Activated naive CD8-positive, alpha-beta T cell treated with anti-CD3 and anti-CD28 coated beads for 36 hours (primary cell): ENCODE measurements around the gene TIMM23. TPM values are rescaled to one million over a fixed set of nuclear protein-coding genes. Genes with fewer than 3 reads are reported as not detected.

Experiments used
- DNase-seq: peaks from one replicate; pipeline ENCODE4 v3.0.0; 2021
- H3K27ac Mint-ChIP-seq: one replicate; pipeline ENCODE4 v1.8.0; 2022; ENCODE audit warnings: mild to moderate bottlenecking, moderate library complexity, mixed read lengths
- H3K27me3 Mint-ChIP-seq: one replicate; pipeline ENCODE4 v1.8.0; 2022; ENCODE audit warnings: mild to moderate bottlenecking, mixed read lengths
- H3K36me3 Mint-ChIP-seq: one replicate; pipeline ENCODE4 v1.8.0; 2021; ENCODE audit warnings: mild to moderate bottlenecking, mixed read lengths
- H3K4me1 Mint-ChIP-seq: one replicate; pipeline ENCODE4 v1.8.0; 2021; ENCODE audit warnings: mixed read lengths
- H3K4me3 Mint-ChIP-seq: one replicate; pipeline ENCODE4 v1.8.0; 2022; ENCODE audit warnings: mild to moderate bottlenecking, moderate library complexity, mixed read lengths
- H3K9me3 Mint-ChIP-seq: one replicate; pipeline ENCODE4 v1.8.0; 2022; ENCODE audit warnings: mixed read lengths
- total RNA-seq, 2 experiments: library from RNA; stranded (reverse); gene quantifications; one replicate each; pipeline ENCODE4 v1.2.3, GENCODE V29; 2021

The TIMM23 gene
- total RNA-seq, 2 experiments from 2014 or later = 115 to 117 TPM

DNA sequence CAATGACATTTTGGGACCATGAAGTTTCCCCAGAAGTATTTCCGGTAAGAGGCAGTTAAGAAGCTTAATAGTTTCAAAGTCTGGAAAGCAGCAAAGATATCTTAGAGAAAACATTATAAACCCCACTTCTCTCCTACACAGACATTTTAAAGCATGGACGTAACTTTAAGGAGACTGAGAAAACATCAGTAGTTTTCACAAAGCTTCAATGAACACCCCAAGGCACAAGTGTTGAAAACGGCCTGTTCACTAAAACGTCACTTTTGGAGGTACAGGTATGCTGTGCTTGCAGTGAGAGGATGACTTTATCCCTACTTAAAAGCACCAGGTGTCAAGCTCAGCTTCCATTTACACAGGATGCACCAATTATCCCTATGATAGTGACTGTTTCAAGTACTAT lies 33.1 kb downstream of the TIMM23 start:
- no peak for DNase-seq
- Mint-ChIP-seq H3K9me3 (no peaks in the 10 kb centered on the region), H3K36me3 (peaks cover 25% of the 10 kb centered on the region), H3K4me1 (no peaks in the 10 kb centered on the region), H3K27ac (no peak overlapping the region), H3K27me3 (no peaks in the 10 kb centered on the region), H3K4me3 (no peak overlapping the region)

DNA sequence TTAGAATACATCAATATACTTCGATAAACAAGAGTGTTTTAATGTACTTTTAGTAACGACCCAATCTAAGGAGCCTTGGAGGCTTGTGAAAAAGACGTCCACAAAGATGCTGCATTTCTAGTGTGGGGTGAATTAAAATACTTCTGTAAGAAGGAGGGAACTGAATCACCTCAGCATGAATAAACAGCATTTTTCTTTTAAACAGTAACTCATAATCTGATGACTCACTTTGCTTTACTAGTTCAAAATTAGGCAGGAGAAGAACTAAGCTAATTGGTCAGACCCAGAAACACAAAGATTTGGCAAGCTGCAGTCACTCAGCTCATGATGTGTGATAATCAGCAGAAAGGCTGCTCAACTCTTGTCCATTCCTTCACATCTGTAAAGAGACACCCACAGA lies 33.9 kb downstream of the TIMM23 start:
- H3K27me3 Mint-ChIP-seq = no peaks in the 10 kb centered on the region
- no peaks in the 10 kb centered on the region for H3K9me3 Mint-ChIP-seq
- no peak overlapping the region for H3K4me3 Mint-ChIP-seq
- H3K27ac Mint-ChIP-seq = no peak overlapping the region
- DNase-seq = no peak
- peaks cover 32% of the 10 kb centered on the region for H3K36me3 Mint-ChIP-seq
- no peaks in the 10 kb centered on the region for H3K4me1 Mint-ChIP-seq

DNA sequence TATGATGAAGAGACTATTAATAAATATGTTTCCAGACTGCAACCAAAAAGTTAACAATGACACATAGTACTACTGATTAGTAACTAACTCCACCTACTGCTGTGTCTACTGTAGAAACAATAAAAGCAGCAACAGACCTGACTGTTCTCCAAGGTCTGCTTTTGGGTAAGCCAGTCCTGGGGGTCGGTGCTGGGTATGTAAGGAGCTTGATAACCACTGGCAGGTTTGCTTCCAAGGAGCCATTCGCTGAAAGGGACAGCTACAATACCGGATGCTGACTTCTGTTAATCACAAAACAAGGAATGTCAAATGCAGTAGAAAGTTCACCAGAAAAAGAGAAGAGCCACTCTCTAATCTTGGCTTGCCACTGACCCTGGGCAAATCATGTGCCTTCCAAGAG lies 40.5 kb downstream of the TIMM23 start:
- Mint-ChIP-seq H3K4me3 (no peak overlapping the region), H3K9me3 (no peaks in the 10 kb centered on the region), H3K27me3 (no peaks in the 10 kb centered on the region), H3K27ac (no peak overlapping the region), H3K36me3 (peaks cover 35% of the 10 kb centered on the region), H3K4me1 (peaks cover 17% of the 10 kb centered on the region)
- no peak for DNase-seq

DNA sequence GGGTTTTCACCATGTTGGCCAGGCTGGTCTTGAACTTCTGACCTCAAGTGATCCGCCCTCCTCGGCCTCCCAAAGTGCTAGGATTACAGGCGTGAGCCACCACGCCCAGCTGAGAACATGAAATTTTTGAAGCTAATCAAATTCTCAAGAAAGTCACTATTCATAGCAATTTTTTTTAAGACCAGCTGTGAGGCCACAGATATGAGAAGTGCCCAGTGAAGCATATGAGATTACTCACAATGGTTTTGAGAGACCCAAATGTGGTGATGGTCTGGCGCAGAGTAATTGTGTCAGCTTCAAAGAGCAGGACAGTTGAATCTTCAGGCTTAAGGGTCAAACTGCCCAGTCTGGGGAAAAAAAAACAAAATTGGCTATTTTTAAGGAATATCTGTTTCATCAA lies 41.9 kb downstream of the TIMM23 start:
- DNase-seq = no peak
- H3K27me3 Mint-ChIP-seq = no peaks in the 10 kb centered on the region
- peaks cover 28% of the 10 kb centered on the region for H3K36me3 Mint-ChIP-seq
- H3K4me3 Mint-ChIP-seq = no peak overlapping the region
- peaks cover 29% of the 10 kb centered on the region for H3K4me1 Mint-ChIP-seq
- H3K27ac Mint-ChIP-seq = peak overlapping the region; percentile 52
- H3K9me3 Mint-ChIP-seq = no peaks in the 10 kb centered on the region

DNA sequence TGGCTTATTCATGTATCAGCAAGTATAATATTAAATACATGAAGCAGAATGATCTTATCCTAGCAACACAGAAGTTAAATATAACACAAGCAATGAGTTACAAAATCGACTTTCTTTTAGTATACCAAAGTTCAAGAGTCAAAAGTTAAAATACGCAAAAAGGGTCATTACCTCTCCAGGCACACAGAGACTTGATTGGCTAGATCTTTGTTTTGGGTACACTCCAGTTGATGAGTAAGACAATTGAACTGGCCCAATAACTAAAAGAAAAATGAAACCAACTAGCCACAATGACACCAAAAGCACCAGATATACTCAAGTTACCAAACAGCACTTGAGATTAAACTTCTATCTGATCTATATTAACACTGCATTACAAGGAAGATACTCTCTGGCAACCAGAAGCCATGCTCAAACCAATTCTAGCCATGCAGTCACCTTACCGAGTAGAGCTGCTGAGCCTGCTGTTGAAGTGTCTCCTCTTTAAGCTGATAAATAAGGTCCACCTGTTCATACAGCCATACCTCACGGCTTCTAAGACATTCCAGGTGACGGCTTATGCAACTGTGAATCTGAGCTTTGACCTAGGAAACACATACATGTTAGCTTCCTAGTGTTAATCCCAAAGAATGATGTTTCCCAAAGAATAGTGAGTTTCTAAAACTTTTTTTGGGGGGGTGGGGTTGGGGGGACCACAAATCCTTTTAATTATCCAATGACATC lies 42.6 kb downstream of the TIMM23 start:
- H3K4me3 Mint-ChIP-seq = no peak overlapping the region
- no peaks in the 10 kb centered on the region for H3K9me3 Mint-ChIP-seq
- H3K4me1 Mint-ChIP-seq = peaks cover 35% of the 10 kb centered on the region
- H3K36me3 Mint-ChIP-seq = peaks cover 28% of the 10 kb centered on the region
- H3K27ac Mint-ChIP-seq = peak overlapping the region; percentile 52
- no peak for DNase-seq
- H3K27me3 Mint-ChIP-seq = no peaks in the 10 kb centered on the region

DNA sequence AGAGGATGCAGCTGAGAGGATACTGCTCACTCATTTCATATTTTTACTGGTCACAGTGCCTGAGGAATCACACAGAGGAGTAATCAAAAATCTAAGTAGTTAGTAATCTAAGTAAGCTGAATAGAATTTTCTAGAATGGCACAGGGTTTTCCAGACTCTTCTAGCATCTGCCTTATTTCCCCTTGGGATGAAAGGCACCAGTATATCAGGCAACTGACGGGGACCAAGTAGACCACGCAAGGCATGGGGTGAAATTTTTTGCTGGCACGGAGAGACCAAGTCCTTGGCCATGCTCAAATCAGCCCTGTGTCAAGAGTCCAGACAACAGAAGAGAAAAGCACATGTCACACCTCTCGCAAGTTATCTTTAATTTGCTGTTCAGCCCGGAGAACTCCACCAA lies 43.9 kb downstream of the TIMM23 start:
- Mint-ChIP-seq H3K4me3 (no peak overlapping the region), H3K27me3 (no peaks in the 10 kb centered on the region), H3K27ac (no peak overlapping the region), H3K36me3 (peaks cover 21% of the 10 kb centered on the region), H3K9me3 (no peaks in the 10 kb centered on the region), H3K4me1 (peaks cover 47% of the 10 kb centered on the region)
- no peak for DNase-seq

DNA sequence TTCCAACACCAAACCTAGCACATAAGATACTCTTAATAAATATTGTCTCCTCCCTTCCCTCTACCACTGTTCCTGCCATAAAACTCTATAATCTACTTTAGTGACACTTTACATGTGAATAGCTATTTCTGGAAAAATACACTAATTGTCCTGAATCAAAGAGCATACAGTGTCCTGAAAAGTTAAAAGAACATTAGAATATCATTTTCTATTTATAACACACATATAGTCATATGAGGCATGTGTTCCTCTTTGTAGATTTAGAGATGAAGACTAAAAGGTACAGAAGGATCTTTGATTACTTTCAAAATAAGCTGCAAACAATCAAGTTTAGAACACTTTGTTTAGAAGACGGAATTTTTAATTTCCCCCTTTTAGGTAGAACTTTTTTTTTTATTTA lies 44.5 kb downstream of the TIMM23 start:
- no peak overlapping the region for H3K4me3 Mint-ChIP-seq
- H3K9me3 Mint-ChIP-seq = no peaks in the 10 kb centered on the region
- peak overlapping the region; percentile 14 for H3K27ac Mint-ChIP-seq
- DNase-seq = no peak
- H3K27me3 Mint-ChIP-seq = no peaks in the 10 kb centered on the region
- H3K4me1 Mint-ChIP-seq = peaks cover 52% of the 10 kb centered on the region
- H3K36me3 Mint-ChIP-seq = peaks cover 20% of the 10 kb centered on the region

DNA sequence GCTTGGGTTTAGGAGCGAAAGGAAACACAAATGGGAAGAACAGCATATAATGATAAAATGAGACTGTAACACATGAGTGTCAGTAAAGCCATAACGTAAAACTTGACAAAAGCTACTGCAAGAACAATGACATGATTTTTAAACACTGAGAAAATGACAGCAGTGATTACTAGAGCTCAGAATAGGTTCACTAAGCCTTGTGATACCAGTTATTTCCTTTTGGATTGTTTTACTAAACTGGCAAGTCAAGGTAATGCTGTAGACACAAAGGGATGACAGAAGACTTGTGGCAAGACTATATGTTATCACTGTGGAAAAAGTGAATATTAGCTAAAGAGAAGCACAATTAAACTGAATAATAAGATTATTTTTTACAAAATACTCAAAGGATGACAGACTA lies 45.4 kb downstream of the TIMM23 start:
- Mint-ChIP-seq H3K4me3 (no peak overlapping the region), H3K27ac (peak overlapping the region; percentile 4), H3K36me3 (peaks cover 20% of the 10 kb centered on the region), H3K27me3 (no peaks in the 10 kb centered on the region), H3K9me3 (no peaks in the 10 kb centered on the region), H3K4me1 (peaks cover 59% of the 10 kb centered on the region)
- DNase-seq = no peak

DNA sequence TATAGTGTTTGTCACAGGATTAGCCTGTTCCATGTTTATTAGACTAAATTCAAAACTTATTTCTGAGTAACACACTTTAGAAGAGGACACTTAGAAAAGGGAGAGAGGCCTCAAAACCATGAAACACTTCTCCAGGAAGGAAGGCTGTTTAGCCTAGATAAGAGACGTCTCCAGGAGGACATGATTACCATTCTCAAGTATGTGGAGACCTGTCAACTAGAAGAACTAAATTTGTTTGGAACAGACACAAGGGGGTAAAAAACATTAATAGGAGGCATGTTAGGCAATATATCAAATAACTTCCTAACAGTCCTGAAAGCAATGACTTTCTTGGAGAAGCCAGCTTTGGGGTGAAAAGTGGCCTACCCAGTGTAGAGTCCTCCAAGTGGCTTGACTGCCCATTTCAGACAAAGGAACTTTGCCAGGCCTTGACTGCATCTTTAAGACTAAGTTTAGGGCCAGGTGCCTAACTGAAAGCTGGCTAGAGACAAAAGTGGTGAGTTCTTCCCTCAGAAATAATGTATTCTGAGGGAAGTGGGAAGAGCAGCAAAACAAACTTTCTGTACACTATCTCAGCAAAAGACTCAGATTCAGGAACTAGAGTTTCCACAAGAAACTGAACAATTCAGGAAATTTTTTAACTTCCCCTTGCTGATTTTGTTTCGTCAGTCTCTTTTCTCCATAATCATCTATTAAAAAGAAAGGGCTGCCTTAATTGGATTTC lies 46.3 kb downstream of the TIMM23 start:
- no peak for DNase-seq
- Mint-ChIP-seq H3K36me3 (peaks cover 20% of the 10 kb centered on the region), H3K4me3 (no peak overlapping the region), H3K27ac (peak overlapping the region; percentile 19), H3K9me3 (no peaks in the 10 kb centered on the region), H3K27me3 (no peaks in the 10 kb centered on the region), H3K4me1 (peaks cover 65% of the 10 kb centered on the region)

DNA sequence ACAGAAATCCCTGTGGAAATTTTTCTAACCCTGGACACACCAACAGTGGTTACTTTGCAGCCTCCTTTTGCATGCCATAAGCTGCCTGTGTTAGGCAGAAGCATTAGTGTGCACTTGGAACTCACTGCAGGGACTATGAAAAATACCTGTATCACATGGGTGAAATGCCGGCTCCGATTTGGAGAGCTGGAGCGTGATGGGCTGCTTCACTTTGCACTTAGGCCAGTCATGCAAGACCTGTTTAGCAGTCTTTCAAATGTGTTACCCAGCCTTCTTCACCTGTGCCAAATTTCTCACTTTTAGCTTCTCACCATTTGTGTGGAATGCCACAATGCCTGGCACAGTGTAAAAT lies 46.9 kb downstream of the TIMM23 start:
- no peaks in the 10 kb centered on the region for H3K9me3 Mint-ChIP-seq
- H3K27ac Mint-ChIP-seq = no peak overlapping the region
- no peak for DNase-seq
- no peaks in the 10 kb centered on the region for H3K27me3 Mint-ChIP-seq
- H3K4me3 Mint-ChIP-seq = no peak overlapping the region
- H3K36me3 Mint-ChIP-seq = peaks cover 18% of the 10 kb centered on the region
- peaks cover 70% of the 10 kb centered on the region for H3K4me1 Mint-ChIP-seq

DNA sequence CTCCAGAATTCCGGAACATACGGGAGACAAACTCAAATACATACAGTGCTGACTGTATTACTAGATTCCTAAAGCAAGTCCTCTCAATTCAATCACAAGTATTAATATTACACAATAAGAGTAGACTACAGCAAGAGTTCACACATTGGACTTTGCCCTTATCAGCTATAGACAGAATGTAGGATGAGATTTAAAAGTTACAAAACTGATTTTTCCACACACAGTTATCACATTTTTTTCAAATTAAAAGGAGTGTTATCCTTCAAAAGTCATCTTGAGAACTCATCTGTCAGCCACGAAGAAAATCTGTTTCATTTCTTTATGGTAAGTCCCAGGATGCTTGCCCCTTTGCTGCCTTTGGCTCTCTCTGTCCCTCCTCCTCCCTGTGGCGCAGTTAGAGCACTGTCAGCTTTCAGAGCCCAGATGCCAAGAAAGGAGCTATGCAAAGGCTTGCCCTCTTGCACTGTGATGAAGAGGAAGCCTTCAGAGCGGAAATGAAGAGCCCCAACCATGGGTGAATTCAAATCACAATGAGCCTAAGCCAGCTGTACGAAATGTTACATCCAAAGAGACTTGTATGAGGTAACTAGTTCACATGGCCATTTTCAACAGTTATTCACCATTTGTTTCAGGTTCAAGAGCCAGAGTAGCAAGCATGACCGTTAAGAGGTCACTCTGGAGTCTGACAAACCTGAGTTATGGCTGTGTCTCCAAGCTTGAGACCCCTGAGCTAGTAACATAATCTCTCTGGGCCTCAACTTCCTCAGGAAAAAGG lies 47.5 kb downstream of the TIMM23 start:
- no peak for DNase-seq
- no peaks in the 10 kb centered on the region for H3K9me3 Mint-ChIP-seq
- no peaks in the 10 kb centered on the region for H3K27me3 Mint-ChIP-seq
- H3K36me3 Mint-ChIP-seq = peaks cover 12% of the 10 kb centered on the region
- no peak overlapping the region for H3K4me3 Mint-ChIP-seq
- peak overlapping the region; percentile 65 for H3K27ac Mint-ChIP-seq
- H3K4me1 Mint-ChIP-seq = peaks cover 72% of the 10 kb centered on the region

DNA sequence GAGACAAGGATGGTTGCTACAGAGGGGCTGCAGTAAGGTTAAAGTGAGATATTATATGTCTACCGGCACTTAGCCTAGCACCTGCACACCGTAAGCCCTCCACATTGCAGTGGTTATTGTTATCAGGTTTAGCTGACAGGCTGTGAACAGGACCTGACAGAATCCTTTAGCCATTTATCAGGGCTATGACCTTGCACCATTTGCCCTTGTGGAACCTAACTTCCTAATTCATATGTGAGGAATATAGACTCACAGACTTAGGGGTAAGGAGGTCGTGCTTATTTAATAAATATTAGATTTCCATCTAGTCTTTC lies 48.0 kb downstream of the TIMM23 start:
- Mint-ChIP-seq H3K9me3 (no peaks in the 10 kb centered on the region), H3K36me3 (peaks cover 10% of the 10 kb centered on the region), H3K27me3 (no peaks in the 10 kb centered on the region), H3K4me1 (peaks cover 74% of the 10 kb centered on the region), H3K27ac (peak overlapping the region; percentile 65), H3K4me3 (no peak overlapping the region)
- no peak for DNase-seq

DNA sequence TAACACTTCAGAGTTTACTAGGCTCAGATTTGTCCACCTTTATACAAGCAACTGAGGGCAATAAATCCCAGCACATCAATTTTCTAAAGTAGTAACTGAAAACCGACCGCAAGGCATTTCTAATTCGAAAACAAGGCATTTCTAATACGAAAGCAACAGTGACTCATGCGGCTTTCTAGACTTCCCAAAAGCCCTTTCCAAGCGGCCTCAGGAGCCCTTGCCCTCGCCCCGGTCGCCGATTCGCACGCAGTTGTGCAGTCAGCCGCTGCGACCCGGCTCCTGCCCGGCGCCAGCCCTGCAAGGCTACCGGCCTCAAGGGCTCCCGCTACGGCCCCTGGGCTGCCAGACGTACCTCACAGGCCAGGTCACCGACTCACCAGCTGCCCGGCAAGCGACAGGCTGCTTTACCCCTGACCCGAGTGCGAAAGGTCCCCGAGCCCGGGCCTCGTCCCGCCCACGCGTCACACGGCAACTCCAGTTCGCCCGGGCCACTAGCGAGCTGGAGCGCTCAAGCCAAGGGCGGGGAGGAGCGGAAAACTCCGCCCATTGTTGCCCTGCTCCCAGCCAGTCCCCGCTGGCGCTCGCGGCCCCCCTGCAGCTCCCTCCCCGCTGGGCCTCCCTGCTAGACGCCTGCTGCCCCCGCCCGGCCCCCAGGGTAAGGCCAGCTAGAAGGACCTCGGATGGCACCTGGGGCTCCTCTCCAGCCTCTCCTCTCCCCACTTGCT lies 50.9 kb downstream of the TIMM23 start:
- peak; percentile 92 for DNase-seq
- Mint-ChIP-seq H3K4me3 (peak overlapping the region; percentile 78), H3K9me3 (no peaks in the 10 kb centered on the region), H3K27me3 (no peaks in the 10 kb centered on the region), H3K4me1 (peaks cover 86% of the 10 kb centered on the region), H3K36me3 (peaks cover 8% of the 10 kb centered on the region), H3K27ac (peak overlapping the region; percentile 86)

DNA sequence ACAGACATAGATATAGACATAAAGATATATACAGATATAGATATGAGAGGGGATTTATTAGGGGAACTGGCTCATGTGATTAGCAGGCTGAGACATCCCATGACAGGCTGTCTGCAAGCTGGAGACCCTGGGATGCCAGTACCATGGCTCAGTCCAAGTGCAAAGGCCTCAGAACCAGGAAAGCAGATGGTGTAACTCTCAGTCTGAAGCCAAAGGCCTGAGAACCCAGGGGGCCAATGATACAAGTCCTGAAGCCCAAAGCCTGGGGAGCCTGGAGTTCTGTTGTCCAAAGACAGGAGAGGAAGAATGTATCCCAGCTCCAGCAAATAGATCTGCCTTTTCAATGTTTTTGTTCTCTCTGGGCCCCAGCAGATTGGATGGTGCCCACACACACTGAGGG lies 52.7 kb downstream of the TIMM23 start:
- Mint-ChIP-seq H3K4me1 (peaks cover 79% of the 10 kb centered on the region), H3K27ac (no peak overlapping the region)
- no peak for DNase-seq

DNA sequence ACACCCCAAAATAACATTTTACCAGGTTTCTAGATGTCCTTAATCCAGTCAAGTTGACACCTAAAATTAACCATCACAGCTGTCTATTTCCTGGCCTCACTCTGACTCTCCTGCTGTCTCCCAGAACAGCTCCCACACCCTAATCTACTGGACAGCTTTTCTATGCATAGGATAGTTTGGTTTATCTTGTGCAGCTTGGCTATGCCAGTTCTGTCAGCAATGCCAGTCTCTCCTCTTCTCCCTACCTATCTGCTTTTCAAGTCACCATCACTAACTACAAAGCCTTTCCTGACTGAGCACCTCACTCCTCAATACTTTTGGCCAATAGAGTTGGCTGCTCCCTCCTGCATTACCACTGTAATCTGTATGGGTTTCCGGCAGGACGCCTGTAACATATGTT lies 53.1 kb downstream of the TIMM23 start:
- Mint-ChIP-seq H3K9me3 (no peaks in the 10 kb centered on the region), H3K27ac (no peak overlapping the region), H3K27me3 (no peaks in the 10 kb centered on the region), H3K4me3 (no peak overlapping the region), H3K36me3 (peaks cover 12% of the 10 kb centered on the region), H3K4me1 (peaks cover 75% of the 10 kb centered on the region)
- DNase-seq = no peak

More for the DNA sequence above, 52.7 kb downstream of the TIMM23 start:
- Mint-ChIP-seq H3K4me3 (no peak overlapping the region), H3K27me3 (no peaks in the 10 kb centered on the region), H3K36me3 (peaks cover 12% of the 10 kb centered on the region), H3K9me3 (no peaks in the 10 kb centered on the region)
